ENCODE results near the gene KREMEN1.
"Not testable (repeated sequence)": the region's sequence is repeated elsewhere in the genome, so short reads cannot be mapped to it uniquely, and the experiment has no call there.

KREMEN1 gene, protein sequence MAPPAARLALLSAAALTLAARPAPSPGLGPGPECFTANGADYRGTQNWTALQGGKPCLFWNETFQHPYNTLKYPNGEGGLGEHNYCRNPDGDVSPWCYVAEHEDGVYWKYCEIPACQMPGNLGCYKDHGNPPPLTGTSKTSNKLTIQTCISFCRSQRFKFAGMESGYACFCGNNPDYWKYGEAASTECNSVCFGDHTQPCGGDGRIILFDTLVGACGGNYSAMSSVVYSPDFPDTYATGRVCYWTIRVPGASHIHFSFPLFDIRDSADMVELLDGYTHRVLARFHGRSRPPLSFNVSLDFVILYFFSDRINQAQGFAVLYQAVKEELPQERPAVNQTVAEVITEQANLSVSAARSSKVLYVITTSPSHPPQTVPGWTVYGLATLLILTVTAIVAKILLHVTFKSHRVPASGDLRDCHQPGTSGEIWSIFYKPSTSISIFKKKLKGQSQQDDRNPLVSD

DNA sequence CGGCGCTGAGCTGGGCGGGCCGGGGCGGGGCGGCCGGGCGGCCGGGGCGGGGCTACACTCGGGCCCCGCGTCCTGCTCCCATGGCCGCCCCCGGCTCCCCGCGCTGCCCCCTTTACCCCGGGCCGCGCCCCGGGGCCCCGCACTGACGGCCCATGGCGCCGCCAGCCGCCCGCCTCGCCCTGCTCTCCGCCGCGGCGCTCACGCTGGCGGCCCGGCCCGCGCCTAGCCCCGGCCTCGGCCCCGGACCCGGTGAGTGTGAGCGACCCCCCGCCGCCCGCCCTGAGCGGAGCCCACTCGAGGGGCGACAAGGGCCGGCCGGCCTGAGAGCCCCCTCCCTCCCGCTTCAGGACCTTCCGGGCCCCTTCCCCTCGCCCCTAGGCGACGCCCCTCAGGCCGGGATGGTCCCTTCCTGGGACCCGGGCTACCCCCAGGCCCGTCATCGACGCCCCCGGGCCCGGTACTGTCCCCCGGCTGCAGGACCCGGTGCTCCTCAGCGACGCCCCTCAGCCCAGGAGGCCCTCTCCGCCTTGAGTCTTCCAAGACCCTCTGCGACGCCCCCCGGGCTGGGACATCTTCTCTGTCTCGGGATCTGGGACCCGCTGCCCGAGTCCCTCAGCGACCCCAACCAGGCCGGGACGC lies at the start of gene KREMEN1:
TSS of gene KREMEN1 (plus strand) at position 57 of the 639 bp plus-strand sequence. CDS start at position 153, 96 bp downstream.
- no peak for DNase-seq

DNA sequence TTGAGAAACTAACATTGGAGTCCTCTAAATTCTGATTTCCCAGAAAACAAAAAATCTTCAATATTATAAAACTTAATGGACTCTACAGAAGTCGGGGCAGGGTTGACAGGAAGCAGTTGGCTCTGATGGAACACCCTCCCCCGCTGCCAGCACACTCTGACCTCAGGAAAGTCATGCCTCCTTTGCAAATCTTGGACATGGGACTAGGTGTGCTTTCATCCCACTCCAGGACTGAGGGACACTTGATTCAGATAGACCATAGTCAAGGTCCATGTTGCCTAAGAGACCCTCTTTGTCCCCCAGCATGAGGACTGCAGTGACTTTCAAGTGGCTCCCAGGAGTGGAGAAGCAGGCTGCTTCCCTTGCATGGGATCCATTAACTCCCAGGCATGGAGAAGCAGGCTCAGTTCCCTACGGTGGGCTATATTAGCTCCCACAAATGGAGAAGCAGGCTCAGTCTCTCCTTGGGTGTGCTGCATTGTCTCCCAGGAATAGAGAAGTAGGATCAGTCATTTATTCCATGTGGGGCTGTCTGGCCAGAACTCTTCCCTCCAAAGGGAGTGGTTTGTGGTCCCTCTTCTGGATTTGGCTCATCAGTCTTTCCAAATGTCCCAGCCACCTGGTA lies 49.6 kb upstream of the KREMEN1 start:
- DNase-seq: no peak

DNA sequence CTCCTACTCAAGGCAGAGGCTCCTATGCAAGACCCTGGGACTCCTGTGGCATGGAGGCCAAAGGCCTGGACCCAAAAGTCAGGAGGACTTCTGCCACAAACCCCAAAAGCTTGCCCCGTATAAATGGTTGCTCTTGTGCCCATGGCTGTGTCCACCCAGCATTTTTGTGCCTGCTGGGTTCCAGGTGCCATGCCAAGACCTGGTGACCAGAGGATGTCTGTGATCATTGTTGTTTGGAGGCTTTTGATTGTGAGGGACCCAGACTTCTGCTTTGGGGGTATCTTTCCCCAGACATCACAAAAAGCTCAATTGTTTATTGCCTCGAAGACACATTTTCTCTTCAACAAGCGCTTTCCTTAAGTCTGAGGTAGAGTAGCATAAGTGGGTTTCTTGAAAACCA lies 46.3 kb upstream of the KREMEN1 start:
- DNase-seq: no peak

DNA sequence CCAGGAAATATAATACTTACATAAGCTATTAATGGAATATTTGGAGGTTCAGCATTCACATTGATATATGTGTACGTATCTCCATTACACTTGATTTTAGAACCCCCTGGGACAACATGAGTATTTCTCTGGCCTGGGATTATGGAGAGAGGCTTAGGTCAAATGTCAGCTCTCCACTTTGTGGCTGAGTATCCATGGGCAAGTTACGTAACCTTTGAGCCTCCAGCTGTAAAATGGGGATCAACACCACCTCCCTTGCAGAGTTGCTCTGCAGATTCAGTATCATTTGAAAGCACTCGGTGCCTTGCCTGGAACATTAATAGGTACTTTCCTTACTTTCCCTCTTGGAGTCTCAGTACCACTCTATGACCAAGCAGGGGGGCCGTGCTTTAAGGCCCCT lies 44.4 kb upstream of the KREMEN1 start:
- DNase-seq: no peak

DNA sequence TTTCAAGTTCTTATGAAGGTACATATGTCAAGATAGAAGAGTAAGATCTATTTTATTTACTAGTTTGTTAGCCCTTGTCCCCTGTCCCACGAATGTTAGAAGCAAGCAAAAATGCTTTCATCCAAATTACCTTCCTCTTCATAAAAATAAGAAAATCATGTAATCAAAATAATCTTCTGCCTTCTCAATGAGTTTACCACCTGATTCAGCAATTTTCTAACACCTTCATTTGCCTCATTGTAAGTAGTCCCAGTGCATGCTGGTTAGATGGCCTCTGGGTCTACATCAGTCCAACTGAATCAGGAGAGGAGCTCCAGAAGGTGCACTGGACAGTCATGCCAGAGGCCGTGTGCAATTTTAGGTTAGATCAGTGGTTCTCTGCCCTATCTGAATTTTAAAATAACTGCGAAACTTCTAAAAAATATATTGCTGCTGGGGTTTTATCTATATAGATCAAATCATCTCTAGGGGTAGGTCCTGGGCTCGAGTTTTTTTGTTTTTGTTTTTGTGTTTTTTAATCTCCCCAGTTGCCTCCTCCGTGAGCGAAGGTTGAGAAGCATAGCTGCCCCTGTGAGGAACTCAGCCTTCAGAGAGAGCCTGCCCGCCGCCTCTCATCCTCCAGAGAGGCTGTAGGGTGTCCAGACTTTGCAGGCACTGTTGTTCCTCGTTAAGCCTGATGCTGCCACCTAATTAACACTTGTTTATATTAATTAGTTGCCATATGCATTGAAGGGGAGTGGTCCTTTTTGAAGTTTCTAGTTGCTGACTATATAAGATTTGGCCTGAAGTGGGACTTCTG lies 43.4 kb upstream of the KREMEN1 start:
- DNase-seq: no peak

DNA sequence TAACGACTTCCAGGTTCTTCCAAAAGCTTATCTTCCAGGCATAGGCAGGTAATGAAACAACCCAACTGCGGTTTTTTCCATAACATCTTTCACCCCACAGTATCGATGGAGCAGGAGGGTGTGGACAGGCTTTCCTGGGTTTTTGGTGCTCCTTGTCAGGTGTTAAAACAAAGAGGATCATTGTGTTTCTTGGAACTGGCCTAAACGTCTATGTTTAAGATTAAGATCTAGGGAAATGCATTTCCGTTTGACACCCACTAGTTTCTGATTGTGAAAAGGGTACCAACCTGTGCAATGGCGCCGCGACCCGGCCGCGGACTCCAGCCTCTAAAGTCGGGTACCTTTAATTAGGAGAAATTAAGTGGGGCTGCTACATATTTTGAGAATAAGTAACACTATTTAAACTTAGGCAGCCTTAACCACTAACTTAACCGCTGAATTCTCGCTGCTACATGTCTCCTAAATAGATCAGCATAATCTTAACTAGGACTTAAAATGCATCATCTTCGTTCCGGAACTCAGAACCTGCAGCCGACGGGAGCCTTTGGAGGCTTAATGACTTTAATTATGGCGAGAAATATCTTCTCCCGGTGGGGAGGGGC lies 42.7 kb upstream of the KREMEN1 start:
- no peak for DNase-seq

DNA sequence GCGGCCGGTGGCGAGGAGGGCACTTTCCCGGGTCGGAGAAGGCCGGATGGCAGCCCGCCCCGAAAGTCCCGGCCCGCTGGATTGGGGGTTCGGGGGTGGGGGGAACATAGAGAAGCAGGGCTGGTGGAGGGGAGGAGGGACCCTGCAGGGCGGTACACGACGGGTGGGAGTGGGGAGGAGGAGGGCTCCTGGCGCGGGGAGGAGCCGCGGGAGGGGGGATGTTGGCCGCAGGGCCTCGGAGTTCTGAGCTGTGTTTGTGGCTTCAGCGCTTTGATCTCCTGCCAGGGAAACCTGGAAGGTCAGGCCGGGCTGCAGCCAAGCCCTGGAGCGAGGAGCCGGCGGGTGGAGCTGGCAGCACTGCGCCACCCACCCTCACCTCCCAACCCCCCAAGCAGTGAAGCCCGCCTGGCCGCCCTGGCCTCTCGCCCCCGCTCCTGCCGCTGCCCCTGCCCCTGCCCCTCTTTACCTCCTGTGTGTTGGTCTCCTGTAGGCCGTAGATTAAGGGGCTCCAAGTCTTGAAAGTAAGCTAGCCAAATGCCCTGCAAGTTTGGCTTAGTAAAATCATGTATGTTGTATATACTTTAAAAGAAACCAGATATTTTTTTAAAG lies 42.1 kb upstream of the KREMEN1 start:
- DNase-seq: no peak

DNA sequence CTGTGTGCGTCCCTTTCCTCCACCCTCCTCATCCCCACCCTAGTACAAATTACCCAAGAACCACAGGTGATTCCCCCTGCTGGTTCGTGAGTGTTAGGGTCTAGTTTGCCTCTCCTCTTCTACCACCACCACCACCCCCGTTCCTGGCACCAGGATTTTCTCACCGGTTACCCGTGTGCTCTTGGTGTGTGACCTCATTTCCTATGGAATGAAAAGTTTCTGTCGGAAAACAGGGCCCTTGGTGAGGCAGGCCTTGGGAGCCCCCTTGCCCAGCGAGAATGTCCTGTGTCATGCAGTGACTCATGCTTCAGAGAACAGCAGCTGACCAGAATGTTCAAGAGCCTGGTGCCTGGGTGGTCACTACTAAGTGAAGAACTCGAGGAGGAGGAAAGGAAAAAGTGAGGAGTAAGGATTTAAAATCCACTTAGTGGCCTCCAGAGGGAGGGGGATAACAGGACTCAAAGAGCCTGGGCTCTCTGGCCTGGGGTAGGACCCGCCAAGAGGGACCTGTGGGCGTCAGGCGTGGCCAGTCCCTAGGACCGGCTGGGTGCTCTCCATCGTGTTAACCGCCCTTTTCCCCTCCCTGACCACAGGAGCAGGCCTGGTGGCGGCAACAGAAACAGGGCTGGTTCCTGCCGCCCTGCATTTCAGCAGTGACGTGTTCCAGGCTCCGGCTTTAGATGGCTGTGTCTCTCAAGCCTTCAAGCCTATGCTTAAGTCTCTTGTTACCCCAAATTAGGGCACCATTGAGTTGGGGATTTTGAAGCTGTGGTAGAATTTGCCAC lies 41.4 kb upstream of the KREMEN1 start:
- DNase-seq: no peak

DNA sequence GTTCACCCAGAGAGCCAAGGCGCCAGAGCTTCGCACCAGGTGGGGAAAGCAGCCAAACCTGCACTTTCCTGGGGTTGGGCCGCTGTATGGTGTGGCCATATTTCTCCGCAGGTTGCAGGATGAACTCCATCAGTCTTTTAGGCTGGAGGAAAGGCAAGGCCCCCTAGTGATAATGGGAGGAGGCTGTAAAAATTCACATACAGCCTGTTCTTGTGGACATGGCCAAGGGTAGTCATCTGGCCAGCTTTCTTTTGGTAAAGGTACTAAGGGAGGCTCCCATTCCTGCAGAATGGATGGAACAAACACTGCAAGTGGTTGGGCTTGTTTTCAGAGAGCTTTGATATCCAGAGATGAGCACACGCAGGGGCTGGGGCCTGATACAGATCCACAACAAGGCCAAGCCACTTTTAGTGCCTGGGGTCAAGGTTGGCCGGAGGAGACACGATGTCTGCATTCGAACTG lies 40.8 kb upstream of the KREMEN1 start:
- no peak for DNase-seq

DNA sequence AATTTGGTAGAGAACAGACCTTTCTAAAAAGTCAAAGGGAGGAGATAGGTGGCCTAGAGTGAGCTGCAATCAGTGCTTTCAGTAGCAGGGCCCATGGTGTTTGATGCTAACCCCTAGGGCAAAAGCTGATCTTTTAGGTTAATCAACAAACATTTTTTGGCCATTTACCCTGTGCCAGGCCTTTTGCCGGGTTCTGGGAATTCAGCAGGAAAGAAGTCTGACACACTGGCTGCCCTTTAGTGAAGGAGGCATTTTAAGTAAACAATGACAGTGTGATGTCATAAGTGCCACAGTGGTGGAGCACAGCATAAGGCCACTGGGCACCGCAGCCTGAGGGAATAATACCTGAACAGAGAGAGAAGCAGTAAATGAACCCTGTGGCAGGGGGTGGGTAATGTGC lies 40.3 kb upstream of the KREMEN1 start:
- no peak for DNase-seq

DNA sequence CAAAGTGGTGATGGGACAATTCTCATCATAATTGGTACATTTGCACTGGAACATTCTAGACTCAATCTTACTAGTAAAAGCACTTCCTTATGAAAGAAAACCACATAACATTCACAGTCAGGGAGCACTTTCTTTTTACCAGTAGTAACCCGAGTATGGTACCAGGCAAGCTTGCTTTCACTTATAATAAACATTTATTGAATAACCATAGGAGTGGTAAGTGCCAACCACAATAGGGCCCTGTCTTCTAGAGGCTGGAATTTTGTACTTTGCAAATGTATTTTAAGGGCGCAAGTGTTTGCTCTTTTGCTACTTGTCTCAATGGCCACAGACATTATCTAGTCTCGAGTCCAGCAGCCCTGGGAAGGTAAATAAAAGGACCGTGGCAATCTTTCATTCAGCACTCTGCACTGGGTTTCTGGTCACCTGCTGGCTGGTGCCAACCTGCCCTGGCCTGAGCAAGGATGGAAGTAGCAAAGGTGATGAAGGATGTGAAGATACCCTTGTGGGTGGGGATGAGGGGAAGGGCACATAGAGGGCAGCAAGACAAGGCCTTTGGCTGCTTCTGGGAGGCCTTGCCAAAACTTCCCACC lies 35.4 kb upstream of the KREMEN1 start:
- DNase-seq: no peak

DNA sequence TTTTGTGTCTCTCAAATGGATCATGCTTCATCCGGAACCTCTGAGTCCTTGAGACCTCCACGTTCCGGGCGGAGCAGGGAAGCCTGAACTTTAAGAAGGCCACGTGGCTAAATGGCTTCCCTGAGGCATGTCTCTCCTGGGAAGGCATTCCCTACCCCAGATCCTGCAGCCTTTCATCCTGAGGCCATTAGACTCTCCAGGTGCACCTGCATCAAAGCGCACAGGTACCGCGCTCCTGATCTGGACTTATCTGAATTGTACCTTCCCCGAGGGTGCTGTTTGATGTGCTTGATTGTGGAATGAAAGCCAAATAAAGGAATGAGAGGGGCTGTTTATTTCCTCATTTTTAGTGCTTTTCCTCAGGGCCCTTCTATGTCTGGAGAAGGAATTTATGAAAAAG lies 33.7 kb upstream of the KREMEN1 start:
- DNase-seq: no peak

DNA sequence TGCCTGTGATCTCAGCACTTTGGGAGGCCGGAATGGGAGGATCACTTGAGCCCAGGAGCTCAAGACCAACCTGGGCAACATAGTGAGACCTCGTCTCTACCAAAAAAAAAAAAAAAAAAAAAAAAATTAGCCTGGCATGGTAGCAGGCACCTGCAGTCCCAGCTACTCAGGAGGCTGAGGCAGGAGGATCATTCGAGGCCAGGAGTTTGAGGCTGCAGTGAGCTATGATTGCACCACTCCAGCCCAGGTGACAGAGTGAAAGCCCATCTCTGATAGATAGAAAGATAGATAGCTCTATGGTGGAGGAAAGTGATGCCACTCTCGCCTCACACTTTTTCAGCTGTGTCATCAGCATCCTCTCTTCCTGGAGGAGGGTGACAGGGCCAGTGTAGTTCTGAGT lies 33.2 kb upstream of the KREMEN1 start:
- not testable (repeated sequence) for DNase-seq

DNA sequence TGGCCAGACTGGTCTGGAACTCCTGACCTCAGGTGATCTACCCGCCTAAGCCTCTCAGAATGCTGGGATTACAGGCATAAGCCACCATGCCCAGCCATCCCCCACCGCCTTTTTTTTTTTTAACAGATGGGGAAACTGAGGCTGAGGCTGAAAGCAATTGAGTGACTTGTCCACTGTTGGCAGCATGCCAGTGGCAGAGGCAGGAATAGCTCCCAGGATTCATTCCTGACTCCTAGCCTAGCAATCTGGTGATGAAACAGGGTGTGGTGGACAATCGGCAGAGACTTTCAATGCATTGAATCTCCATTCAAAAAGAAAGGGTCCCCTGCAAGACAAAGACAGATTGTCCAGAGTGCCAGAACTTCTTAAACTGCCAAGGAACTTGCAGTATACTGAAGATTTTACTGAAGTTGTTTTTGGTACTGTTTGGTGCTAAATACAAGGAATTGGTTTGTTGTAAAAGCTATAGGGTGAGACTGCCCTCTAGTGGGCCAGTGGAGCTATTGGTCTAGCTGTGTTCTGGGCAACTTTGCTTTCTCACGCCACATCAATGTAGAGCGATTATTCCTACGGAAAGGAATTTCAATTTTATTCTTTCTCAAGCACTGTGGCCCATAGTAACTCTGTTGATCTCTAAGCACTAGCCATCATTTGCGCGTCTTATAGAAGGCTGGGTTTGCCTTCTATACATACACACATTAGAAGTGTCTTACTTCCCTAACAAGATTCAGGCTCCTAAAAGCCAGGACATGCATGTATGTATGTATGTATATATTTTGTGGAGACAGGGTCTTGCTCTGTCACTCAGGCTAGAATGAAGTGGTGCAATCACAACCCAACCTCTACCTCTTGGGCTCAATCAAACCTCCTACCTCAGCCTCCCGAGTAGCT lies 32.2 kb upstream of the KREMEN1 start:
- DNase-seq: peak; percentile 55

DNA sequence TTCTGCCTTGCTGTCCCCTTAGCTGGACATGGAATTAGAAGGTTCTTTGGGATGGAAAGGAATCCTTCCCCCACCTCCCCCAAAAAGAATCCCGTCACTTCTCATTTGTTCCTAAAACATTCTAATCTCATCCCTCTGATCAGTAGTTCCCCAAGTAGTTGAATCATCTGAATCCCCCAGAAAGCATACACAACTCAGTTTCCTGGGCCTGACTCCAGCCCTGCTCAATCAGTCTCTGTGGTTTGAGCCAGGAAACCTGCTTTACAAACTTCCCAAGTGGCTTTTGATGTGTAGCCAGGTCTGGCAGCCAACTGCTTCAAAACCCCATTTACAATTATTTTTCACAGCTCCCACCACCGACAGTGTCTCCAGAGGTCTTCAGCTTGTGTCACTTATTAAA lies 31.4 kb upstream of the KREMEN1 start:
- no peak for DNase-seq

DNA sequence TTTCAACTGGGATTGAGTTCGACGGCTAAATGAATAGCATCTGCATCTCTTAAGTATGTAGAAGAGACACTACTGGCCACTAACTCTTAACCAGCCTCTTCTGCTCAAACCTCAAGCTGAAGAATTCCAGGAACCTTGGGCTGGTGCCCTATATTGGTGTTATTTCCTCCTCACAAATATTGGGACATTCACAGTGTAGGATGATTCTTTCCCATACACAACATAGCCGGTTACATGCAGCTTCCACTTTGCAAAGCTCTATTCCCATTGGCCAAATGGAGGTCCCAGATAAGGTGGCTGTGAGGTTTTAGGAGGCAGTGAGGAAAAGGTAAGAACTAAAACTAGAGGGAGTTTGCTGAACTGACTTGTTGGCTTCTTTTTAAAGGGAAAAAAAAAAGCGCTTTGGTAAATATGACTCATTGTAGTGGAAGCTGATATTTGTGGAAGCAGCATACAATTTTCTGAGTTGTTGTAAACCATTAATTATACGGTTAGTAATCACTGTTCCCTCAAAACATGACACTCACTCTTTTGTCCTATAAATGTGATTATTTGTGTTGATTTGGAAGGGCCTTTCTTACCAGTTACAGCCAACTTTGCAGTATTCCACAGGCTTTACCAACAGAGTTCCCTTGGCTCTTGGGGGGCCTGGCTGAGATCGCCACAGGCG lies 28.8 kb upstream of the KREMEN1 start:
- no peak for DNase-seq

DNA sequence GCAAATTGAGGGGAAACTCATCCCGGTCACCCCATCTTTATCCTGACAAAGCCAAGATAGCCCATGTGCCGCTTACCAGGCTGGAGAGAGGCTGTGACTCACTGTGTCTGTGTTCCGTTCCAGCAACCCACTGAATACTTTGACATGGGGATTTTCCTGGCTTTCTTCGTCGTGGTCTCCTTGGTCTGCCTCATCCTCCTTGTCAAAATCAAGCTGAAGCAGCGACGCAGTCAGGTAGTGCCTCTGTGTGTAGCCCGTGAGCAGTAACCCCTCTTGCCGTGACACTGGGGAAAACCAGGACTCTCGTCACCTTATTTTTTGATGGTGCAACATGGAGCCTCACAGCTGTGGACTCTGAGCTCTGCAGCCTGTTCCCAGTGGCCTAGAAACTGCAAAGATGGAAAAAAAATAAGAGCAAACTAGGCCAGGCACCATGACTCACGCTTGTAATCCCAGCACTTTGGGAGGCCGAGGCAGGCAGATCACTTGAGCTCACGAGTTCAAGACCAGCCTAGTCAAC lies 28.1 kb upstream of the KREMEN1 start:
- no peak for DNase-seq

DNA sequence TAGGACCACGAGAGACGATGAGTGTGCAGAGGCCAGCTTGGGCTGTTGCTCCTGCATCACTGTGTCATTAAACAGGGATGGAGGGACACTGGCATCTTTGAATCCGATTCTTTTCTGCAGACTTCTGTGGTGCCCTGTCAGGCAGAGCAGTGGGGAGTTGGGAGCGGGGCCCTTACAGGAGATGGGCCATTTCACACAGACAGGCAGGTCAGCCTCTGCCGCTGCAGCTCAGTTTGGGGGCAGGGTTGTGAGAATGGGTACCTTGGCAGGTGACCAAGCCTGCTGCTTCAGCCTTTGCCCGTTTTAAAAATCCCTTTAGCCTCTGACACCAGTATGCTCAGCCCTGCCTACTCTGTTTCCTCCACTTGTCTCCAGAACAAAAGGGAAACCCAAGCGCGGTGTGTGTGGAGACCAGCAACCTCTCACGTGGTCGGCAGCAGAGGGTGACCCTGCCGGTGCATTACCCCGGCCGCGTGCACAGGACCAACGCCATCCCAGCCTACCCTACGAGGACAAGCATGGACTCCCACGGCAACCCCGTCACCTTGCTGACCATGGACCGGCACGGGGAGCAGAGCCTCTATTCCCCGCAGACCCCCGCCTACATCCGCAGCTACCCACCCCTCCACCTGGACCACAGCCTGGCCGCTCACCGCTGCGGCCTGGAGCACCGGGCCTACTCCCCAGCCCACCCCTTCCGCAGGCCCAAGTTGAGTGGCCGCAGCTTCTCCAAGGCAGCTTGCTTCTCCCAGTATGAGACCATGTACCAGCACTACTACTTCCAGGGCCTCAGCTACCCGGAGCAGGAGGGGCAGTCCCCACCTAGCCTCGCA lies 23.8 kb upstream of the KREMEN1 start:
- DNase-seq: no peak

All from activated T-cell treated with anti-CD3 and anti-CD28 coated beads, Interleukin-2, amount 50 U/mL, for 1 hour (primary cell).